CD4-positive, CD25-positive, alpha-beta regulatory T cell (primary cell): Measurements from ENCODE around the gene NSRP1. TPM values are rescaled to one million over a fixed set of nuclear protein-coding genes. Genes with fewer than 3 reads are reported as not detected.
"Not testable (repeated sequence)": the region's sequence is repeated elsewhere in the genome, so short reads cannot be mapped to it uniquely, and the experiment has no call there.

Source experiments
- ATAC-seq, 2 donors: fragments of 150-1000 bp; cut with Tn5 transposase; one replicate each; pipeline ENCODE4 v1.10.0; 2021; ENCODE audit warnings: low read depth in 2 of 2, moderate number of reproducible peaks in 2 of 2, moderate library complexity in 1 of 2
- DNase-seq, 3 donors: peaks; one replicate each; pipeline versions ENCODE4 v3.0.0 to v3.0.0-alpha.2; 2012 to 2022; ENCODE audit warnings: mixed read lengths in 1 of 3
- H3K27ac ChIP-seq: one replicate; pipeline ENCODE4 v1.7.0; 2013; ENCODE audit warnings: mild to moderate bottlenecking, low read length; ENCODE audit not compliant: insufficient read depth, poor library complexity, severe bottlenecking
- H3K27me3 ChIP-seq: one replicate; pipeline ENCODE4 v1.7.0; 2013; ENCODE audit warnings: low read length; ENCODE audit not compliant: control insufficient read depth, insufficient read depth
- H3K36me3 ChIP-seq: one replicate; pipeline ENCODE4 v1.7.0; 2013; ENCODE audit warnings: mild to moderate bottlenecking, low read length, moderate library complexity; ENCODE audit not compliant: control insufficient read depth, insufficient read depth
- H3K4me1 ChIP-seq: 2 replicates; pipeline ENCODE4 v1.7.0; 2013; ENCODE audit warnings: mild to moderate bottlenecking, low read length; ENCODE audit not compliant: insufficient read depth, control insufficient read depth, poor library complexity, severe bottlenecking
- H3K4me3 ChIP-seq: one replicate; pipeline ENCODE4 v1.7.0; 2013; ENCODE audit warnings: low read depth, mild to moderate bottlenecking, low read length, moderate library complexity
- H3K9me3 ChIP-seq, 2 experiments: 1 replicate in 1 of 2; 2 replicates in 1 of 2; pipeline ENCODE4 v1.7.0; 2013; ENCODE audit warnings: low read length in 2 of 2, mild to moderate bottlenecking in 1 of 2, moderate library complexity in 1 of 2; ENCODE audit not compliant: control insufficient read depth in 2 of 2
- H3K27ac Mint-ChIP-seq, 3 donors: one replicate each; pipeline ENCODE4 v1.8.0; 2020 to 2022; ENCODE audit warnings: mild to moderate bottlenecking in 3 of 3, mixed read lengths in 3 of 3, moderate library complexity in 2 of 3
- H3K27me3 Mint-ChIP-seq: one replicate; pipeline ENCODE4 v1.8.0; 2022; ENCODE audit warnings: mild to moderate bottlenecking, mixed read lengths
- H3K36me3 Mint-ChIP-seq: one replicate; pipeline ENCODE4 v1.8.0; 2020; ENCODE audit warnings: mixed read lengths
- H3K4me1 Mint-ChIP-seq, 4 donors: one replicate each; pipeline ENCODE4 v1.8.0; 2020 to 2022; ENCODE audit warnings: mixed read lengths in 4 of 4, mild to moderate bottlenecking in 1 of 4
- H3K4me3 Mint-ChIP-seq, 4 donors: one replicate each; pipeline ENCODE4 v1.8.0; 2020 to 2022; ENCODE audit warnings: mild to moderate bottlenecking in 4 of 4, mixed read lengths in 4 of 4, moderate library complexity in 3 of 4
- H3K9me3 Mint-ChIP-seq, 7 donors: one replicate each; pipeline ENCODE4 v1.8.0; 2020 to 2022; ENCODE audit warnings: mixed read lengths in 7 of 7, mild to moderate bottlenecking in 3 of 7, moderate library complexity in 2 of 7
- polyA plus RNA-seq, 4 donors: library from polyadenylated mRNA; unstranded; fragments of 300-500 nt; fragmentation: Illumina TruSeq; gene quantifications; one replicate each; pipeline ENCODE4 v1.2.3, GENCODE V29; 2021
- total RNA-seq: library from RNA; stranded (reverse); gene quantifications from one replicate; pipeline ENCODE4 v1.2.3, GENCODE V29; 2022

Gene NSRP1
- total and polyA plus RNA-seq, 5 donors from 2014 or later: 16.3 to 31.8 (median 26.4) TPM

- not testable (repeated sequence) for H3K4me1 Mint-ChIP-seq, H3K9me3 ChIP-seq, H3K4me3 Mint-ChIP-seq, ATAC-seq, H3K36me3 ChIP-seq, H3K36me3 Mint-ChIP-seq, H3K9me3 Mint-ChIP-seq, DNase-seq, H3K27ac Mint-ChIP-seq, H3K4me3 ChIP-seq, H3K27ac ChIP-seq, H3K4me1 ChIP-seq, H3K27me3 ChIP-seq
- peaks cover 23% of the 10 kb centered on the region for H3K27me3 Mint-ChIP-seq
These were observed 29.2 kb upstream of the NSRP1 start for GRCh38 chr17:30087431-30087830.

DNA sequence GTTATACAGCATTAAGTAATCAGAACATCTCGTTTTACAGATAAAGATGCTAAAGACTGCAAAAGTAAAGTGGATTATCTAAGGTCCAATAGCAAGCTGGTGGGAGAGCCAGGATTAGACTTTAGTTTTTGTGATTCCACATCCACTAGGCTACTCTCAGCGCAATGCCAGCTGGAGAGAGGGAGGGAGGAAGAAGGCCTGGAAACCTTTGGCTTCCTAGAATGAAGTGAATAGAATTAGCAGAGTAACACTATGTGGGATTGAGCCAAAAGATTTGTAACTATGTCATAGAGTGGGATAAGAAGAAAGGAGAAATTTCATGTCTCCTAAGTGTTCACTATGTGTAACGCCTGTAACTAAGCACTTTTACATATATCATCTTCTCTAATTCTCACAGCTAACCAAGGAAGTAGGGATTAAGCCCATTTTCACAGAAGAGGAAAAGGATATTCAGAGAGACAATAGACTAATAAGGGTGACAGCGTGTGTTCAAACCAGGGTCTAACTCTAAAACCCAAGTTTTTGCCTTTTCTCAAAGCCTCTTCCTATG is 25.4 kb upstream of the NSRP1 start:
- H3K4me3 ChIP-seq: no peak overlapping the region
- H3K27ac ChIP-seq: no peak overlapping the region
- H3K4me1 ChIP-seq: peaks cover 7% of the 10 kb centered on the region
- H3K27me3 ChIP-seq: peaks cover 5% of the 10 kb centered on the region
- H3K4me1 Mint-ChIP-seq: peaks cover 0 to 5% (median 4%) of the 10 kb centered on the region in 4 donors
- H3K36me3 ChIP-seq: no peaks in the 10 kb centered on the region
- no peak overlapping the region for H3K27ac Mint-ChIP-seq
- peaks cover 43% of the 10 kb centered on the region for H3K27me3 Mint-ChIP-seq
- ATAC-seq: no peak
- peaks cover 0 to 2% (median 0%) of the 10 kb centered on the region in 7 donors for H3K9me3 Mint-ChIP-seq
- H3K36me3 Mint-ChIP-seq: no peaks in the 10 kb centered on the region
- H3K9me3 ChIP-seq: no peaks in the 10 kb centered on the region
- no peak for DNase-seq
- H3K4me3 Mint-ChIP-seq: no peak overlapping the region

DNA sequence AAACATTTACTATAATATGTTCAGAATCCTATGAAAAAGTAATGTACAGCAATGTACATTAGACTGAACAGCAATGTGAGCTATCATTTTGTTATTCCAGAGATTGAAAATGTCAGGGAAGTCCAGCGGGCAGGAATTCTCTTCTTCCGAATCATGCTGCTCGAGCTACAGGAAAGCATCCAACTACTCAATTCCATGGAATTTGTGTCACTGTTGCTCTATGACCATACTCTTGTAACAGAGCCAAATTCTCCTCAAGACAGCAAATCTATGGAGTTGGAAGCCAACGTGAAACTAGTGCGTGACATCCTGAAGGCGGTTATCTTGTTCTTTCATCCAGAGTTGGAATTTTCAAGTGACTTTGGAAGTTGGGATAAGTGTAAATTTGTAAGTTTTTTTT is 24.8 kb upstream of the NSRP1 start:
- Mint-ChIP-seq H3K9me3 (peaks cover 0 to 2% (median 0%) of the 10 kb centered on the region in 7 donors), H3K4me3 (no peak overlapping the region), H3K27me3 (peaks cover 39% of the 10 kb centered on the region), H3K4me1 (peaks cover 0 to 5% (median 4%) of the 10 kb centered on the region in 4 donors), H3K36me3 (no peaks in the 10 kb centered on the region), H3K27ac (no peak overlapping the region)
- peaks cover 5% of the 10 kb centered on the region for H3K27me3 ChIP-seq
- H3K9me3 ChIP-seq: no peaks in the 10 kb centered on the region
- DNase-seq (no peak), ATAC-seq (no peak)
- H3K4me1 ChIP-seq: peaks cover 7% of the 10 kb centered on the region
- no peak overlapping the region for H3K4me3 ChIP-seq
- no peaks in the 10 kb centered on the region for H3K36me3 ChIP-seq
- H3K27ac ChIP-seq: no peak overlapping the region

- no peak overlapping the region for H3K27ac ChIP-seq
- Mint-ChIP-seq H3K4me1 (peaks cover 0 to 5% (median 4%) of the 10 kb centered on the region in 4 donors), H3K36me3 (no peaks in the 10 kb centered on the region), H3K4me3 (no peak overlapping the region), H3K27me3 (peaks cover 38% of the 10 kb centered on the region), H3K9me3 (no peaks in the 10 kb centered on the region), H3K27ac (no peak overlapping the region)
- DNase-seq (no peak), ATAC-seq (no peak)
- H3K4me1 ChIP-seq: peaks cover 7% of the 10 kb centered on the region
- no peak overlapping the region for H3K4me3 ChIP-seq
- H3K27me3 ChIP-seq: peaks cover 5% of the 10 kb centered on the region
- H3K36me3 ChIP-seq: no peaks in the 10 kb centered on the region
- H3K9me3 ChIP-seq: no peaks in the 10 kb centered on the region
These were observed 23.7 kb upstream of the NSRP1 start for GRCh38 chr17:30092886-30093285.

DNA sequence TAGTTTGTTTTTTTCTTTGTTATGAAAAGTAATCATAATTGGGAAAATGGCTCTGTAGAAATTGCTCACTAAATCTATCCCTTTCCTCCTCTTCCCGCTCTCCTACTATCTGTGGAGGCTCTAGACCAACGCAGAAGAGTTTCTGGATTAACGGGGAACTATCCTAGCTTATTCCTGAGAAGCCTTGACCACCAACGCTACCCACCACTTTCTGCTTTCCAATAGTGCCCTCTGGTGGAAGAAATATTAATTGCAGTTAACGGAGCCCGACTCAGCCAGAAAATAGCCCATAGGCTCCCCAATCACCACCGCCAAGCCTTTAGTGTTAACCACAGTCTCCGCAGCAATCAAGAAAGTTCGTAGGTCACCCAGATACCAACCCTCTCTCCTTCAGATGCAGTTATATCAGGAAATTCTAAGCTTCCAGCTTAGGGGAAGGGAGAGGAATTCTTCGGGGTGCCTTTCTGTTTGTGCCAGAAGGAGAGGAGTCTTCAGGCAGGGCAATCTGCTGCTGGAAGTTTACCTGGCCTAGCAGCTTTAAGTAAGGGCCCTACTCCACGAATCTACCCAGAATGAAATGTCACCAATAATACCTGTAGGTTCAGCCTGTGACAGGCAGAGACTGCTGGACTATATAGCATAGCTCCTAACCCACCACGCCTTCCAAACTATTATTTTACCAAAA is 23.0 kb upstream of the NSRP1 start:
- no peaks in the 10 kb centered on the region for H3K36me3 ChIP-seq
- H3K9me3 Mint-ChIP-seq: no peaks in the 10 kb centered on the region
- H3K27ac Mint-ChIP-seq: no peak overlapping the region
- DNase-seq (peak; percentile 27 to 47 (median 41)), ATAC-seq (peak in 1 of 2 donors; percentile 59)
- peaks cover 5% of the 10 kb centered on the region for H3K27me3 ChIP-seq
- no peaks in the 10 kb centered on the region for H3K9me3 ChIP-seq
- H3K27ac ChIP-seq: no peak overlapping the region
- H3K27me3 Mint-ChIP-seq: peaks cover 41% of the 10 kb centered on the region
- peaks cover 0 to 5% (median 4%) of the 10 kb centered on the region in 4 donors for H3K4me1 Mint-ChIP-seq
- H3K4me3 ChIP-seq: no peak overlapping the region
- peaks cover 7% of the 10 kb centered on the region for H3K4me1 ChIP-seq
- H3K36me3 Mint-ChIP-seq: no peaks in the 10 kb centered on the region
- no peak overlapping the region for H3K4me3 Mint-ChIP-seq

- H3K27me3 ChIP-seq: peaks cover 2% of the 10 kb centered on the region
- H3K9me3 Mint-ChIP-seq: no peaks in the 10 kb centered on the region
- H3K36me3 Mint-ChIP-seq: no peaks in the 10 kb centered on the region
- H3K27ac Mint-ChIP-seq: no peak overlapping the region
- no peak overlapping the region for H3K4me3 ChIP-seq
- no peaks in the 10 kb centered on the region for H3K9me3 ChIP-seq
- H3K4me1 ChIP-seq: peaks cover 7% of the 10 kb centered on the region
- no peak overlapping the region for H3K27ac ChIP-seq
- H3K4me1 Mint-ChIP-seq: peaks cover 0 to 5% (median 4%) of the 10 kb centered on the region in 4 donors
- peak in 1 of 2 donors; percentile 46 for ATAC-seq
- H3K36me3 ChIP-seq: no peaks in the 10 kb centered on the region
- H3K4me3 Mint-ChIP-seq: no peak overlapping the region
- DNase-seq: peak in 1 of 3 donors; percentile 47
- H3K27me3 Mint-ChIP-seq: peaks cover 51% of the 10 kb centered on the region
These were observed 20.9 kb upstream of the NSRP1 start for GRCh38 chr17:30095507-30096244.

- Histone ChIP-seq H3K27ac (no peak overlapping the region), H3K4me3 (no peak overlapping the region), H3K27me3 (peaks cover 6% of the 10 kb centered on the region), H3K9me3 (no peaks in the 10 kb centered on the region), H3K4me1 (peaks cover 6% of the 10 kb centered on the region), H3K36me3 (no peaks in the 10 kb centered on the region)
- DNase-seq (no peak), ATAC-seq (no peak)
- Mint-ChIP-seq H3K36me3 (no peaks in the 10 kb centered on the region), H3K27ac (no peak overlapping the region), H3K9me3 (no peaks in the 10 kb centered on the region), H3K27me3 (peaks cover 37% of the 10 kb centered on the region), H3K4me1 (peaks cover 3 to 6% (median 5%) of the 10 kb centered on the region in 4 donors), H3K4me3 (no peak overlapping the region)
These were observed 14.8 kb upstream of the NSRP1 start for GRCh38 chr17:30101686-30102390.
